Measurements from ENCODE around the gene CA9. TPM values are rescaled to one million over a fixed set of nuclear protein-coding genes. Genes with fewer than 3 reads are reported as not detected.
"Not testable (repeated sequence)": the region's sequence is repeated elsewhere in the genome, so short reads cannot be mapped to it uniquely, and the experiment has no call there.

CA9 gene
- polyA plus RNA-seq, 3 donors: not detected

DNA sequence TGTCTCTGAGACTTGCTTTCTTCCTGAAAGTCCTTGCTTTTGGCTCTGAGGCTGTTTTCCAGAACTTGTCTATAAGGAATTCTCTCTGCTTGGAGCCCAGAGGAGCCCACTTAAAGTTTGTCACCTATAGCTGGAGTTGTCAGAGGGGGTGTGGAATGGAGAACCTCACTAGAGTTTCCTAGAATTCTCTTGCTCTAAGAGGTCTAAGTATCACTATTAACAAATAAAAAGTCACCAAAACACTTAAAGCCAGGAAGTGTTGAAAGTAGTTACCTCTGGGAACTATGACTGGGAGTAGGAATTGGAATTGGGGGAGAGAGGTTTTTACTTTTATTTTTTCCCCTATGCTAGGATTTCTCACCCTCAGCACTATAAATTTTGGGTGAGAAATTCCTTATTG is 38.0 kb upstream of the CA9 start:
- peak overlapping the region; percentile 71 to 90 for H3K27ac ChIP-seq (ENCODE audit: low read depth in 1 of 2, low read length in 2 of 2)
- H3K4me3 Mint-ChIP-seq: no peak overlapping the region
- no peak for TF ChIP-seq CTCF (IDR thresholded peaks at IDR 0.05)
- no peak overlapping the region for H2AFZ ChIP-seq (ENCODE audit: insufficient read depth, low read depth, low read length, poor library complexity, severe bottlenecking)
- H3K9me3 Mint-ChIP-seq: peaks cover 0 to 4% (median 3%) of the 10 kb centered on the region in 7 donors
- H3K79me2 ChIP-seq (ENCODE audit: insufficient read depth, low read length): no peaks in the 10 kb centered on the region
- no peak for DNase-seq
- H3K4me3 ChIP-seq (replicated peaks in 1 of 3; ENCODE audit: low read depth in 2 of 3, low read length in 3 of 3): peak overlapping the region in 1 of 3 experiments; percentile 15
- H3K27ac Mint-ChIP-seq: peak overlapping the region; percentile 72 to 92 (median 88)
- H3K4me2 ChIP-seq (replicated peaks; ENCODE audit: extremely low read depth, low read length, poor library complexity, severe bottlenecking): peak overlapping the region; percentile 52
- H3K4me1 Mint-ChIP-seq: peaks cover 70% of the 10 kb centered on the region
- H3K27me3 Mint-ChIP-seq (ENCODE audit: low read depth in 3 of 3): peaks cover 0 to 2% (median 0%) of the 10 kb centered on the region in 3 donors
- peaks cover 6% of the 10 kb centered on the region in 2 donors for H3K36me3 Mint-ChIP-seq
- H3K27me3 ChIP-seq (ENCODE audit: control insufficient read depth in 2 of 2, insufficient read depth in 2 of 2, low read length in 2 of 2): no peaks in the 10 kb centered on the region
- no peaks in the 10 kb centered on the region for H4K20me1 ChIP-seq (ENCODE audit: insufficient read depth, low read length)
- H3K4me1 ChIP-seq (ENCODE audit: control insufficient read depth in 1 of 2, insufficient read depth in 2 of 2, low read length in 2 of 2): peaks cover 69 to 71% of the 10 kb centered on the region in 2 donors
- no peaks in the 10 kb centered on the region for H3K9me3 ChIP-seq (replicated peaks in 1 of 2; ENCODE audit: control insufficient read depth in 1 of 2, insufficient read depth in 1 of 2, low read length in 2 of 2)
- intact Hi-C loops (cut with micrococcal nuclease): no loop called here
- no peaks in the 10 kb centered on the region for H3K36me3 ChIP-seq (replicated peaks in 1 of 2; ENCODE audit: control insufficient read depth in 1 of 2, insufficient read depth in 2 of 2, low read length in 2 of 2)
- no peak overlapping the region for H3K9ac ChIP-seq (ENCODE audit: insufficient read depth, low read length, poor library complexity, severe bottlenecking)

DNA sequence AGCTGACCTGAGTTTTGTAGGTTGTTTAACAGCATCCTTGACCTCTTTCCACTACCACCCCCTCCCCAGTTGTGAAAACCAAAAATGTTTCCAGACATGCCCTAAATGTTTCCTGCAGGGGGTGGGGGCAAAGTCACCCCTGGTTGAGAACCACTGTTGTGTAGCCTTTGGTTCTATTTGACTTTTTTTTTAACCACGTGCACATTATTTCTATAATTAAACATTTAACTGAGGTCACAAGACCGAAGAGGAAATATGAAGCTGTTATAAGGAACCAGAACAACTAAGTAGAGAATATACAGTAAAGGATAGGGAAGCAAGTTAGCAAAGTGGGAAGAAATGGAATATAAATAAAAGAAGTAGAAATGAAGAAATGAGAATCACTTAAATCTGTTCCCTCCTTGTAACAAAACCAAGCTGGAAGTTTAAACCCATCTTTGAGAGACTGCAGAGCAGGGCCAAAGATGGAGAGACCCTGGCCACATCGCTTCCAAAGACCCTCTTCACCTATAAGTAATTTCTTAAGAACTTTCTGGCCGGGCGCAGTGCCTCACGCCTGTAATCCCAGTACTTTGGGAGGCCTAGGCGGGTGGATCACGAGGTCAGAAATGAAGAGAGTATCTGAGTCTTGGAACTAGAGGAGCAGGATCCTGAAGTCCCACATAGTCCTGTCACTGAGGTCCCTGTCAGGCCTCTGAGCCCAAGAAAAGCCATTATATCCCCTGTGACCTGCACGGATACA is 37.4 kb upstream of the CA9 start:
- peak overlapping the region; percentile 52 for H3K4me2 ChIP-seq (replicated peaks; ENCODE audit: extremely low read depth, low read length, poor library complexity, severe bottlenecking)
- peak overlapping the region in 1 of 3 experiments; percentile 2 for H3K4me3 ChIP-seq (replicated peaks in 1 of 3; ENCODE audit: low read depth in 2 of 3, low read length in 3 of 3)
- Mint-ChIP-seq H3K36me3 (peaks cover 9% of the 10 kb centered on the region in 2 donors), H3K4me1 (peaks cover 76% of the 10 kb centered on the region), H3K27me3 (ENCODE audit: low read depth in 3 of 3) (peaks cover 0 to 2% (median 0%) of the 10 kb centered on the region in 3 donors), H3K9me3 (peaks cover 0 to 6% (median 3%) of the 10 kb centered on the region in 7 donors), H3K27ac (peak overlapping the region; percentile 72 to 92 (median 91)), H3K4me3 (peak overlapping the region in 1 of 2 donors; percentile 53)
- H3K9ac ChIP-seq (ENCODE audit: insufficient read depth, low read length, poor library complexity, severe bottlenecking): no peak overlapping the region
- no peaks in the 10 kb centered on the region for H3K79me2 ChIP-seq (ENCODE audit: insufficient read depth, low read length)
- H3K4me1 ChIP-seq (ENCODE audit: control insufficient read depth in 1 of 2, insufficient read depth in 2 of 2, low read length in 2 of 2): peaks cover 74 to 77% of the 10 kb centered on the region in 2 donors
- no peaks in the 10 kb centered on the region for H3K36me3 ChIP-seq (replicated peaks in 1 of 2; ENCODE audit: control insufficient read depth in 1 of 2, insufficient read depth in 2 of 2, low read length in 2 of 2)
- H3K27ac ChIP-seq (ENCODE audit: low read depth in 1 of 2, low read length in 2 of 2): peak overlapping the region; percentile 71 to 90
- 78% methylated on average over 6 of the region's 9 CpGs for WGBS (ENCODE audit: insufficient coverage)
- TF ChIP-seq CTCF (IDR thresholded peaks at IDR 0.05): no peak
- no peaks in the 10 kb centered on the region for H3K27me3 ChIP-seq (ENCODE audit: control insufficient read depth in 2 of 2, insufficient read depth in 2 of 2, low read length in 2 of 2)
- no peaks in the 10 kb centered on the region for H3K9me3 ChIP-seq (replicated peaks in 1 of 2; ENCODE audit: control insufficient read depth in 1 of 2, insufficient read depth in 1 of 2, low read length in 2 of 2)
- no peaks in the 10 kb centered on the region for H4K20me1 ChIP-seq (ENCODE audit: insufficient read depth, low read length)
- DNase-seq: peak in 1 of 3 donors; percentile 50
- intact Hi-C loops (cut with micrococcal nuclease): no loop called here
- H2AFZ ChIP-seq (ENCODE audit: insufficient read depth, low read depth, low read length, poor library complexity, severe bottlenecking): no peak overlapping the region

DNA sequence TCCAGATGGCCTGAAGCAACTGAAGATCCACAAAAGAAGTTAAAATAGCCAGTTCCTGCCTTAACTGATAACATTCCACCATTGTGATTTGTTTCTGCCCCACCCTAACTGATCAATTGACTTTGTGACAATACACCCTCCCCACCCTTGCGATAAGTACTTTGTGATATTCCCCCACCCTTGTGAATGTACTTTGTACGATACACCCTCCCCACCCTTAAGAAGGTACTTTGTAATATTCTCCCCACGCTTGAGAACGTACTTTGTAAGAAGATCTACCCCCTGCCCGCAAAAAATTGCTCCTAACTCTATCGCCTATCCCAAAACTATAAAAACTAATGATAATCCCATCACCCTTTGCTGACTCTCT is 36.9 kb upstream of the CA9 start:
- not testable (repeated sequence) for H3K36me3 Mint-ChIP-seq
- H3K27ac ChIP-seq (ENCODE audit: low read depth in 1 of 2, low read length in 2 of 2): peak overlapping the region; percentile 71 to 90

More for the DNA sequence above, 36.9 kb upstream of the CA9 start:
- intact Hi-C loops (cut with micrococcal nuclease); H3K79me2 ChIP-seq (ENCODE audit: insufficient read depth, low read length); H4K20me1 ChIP-seq (ENCODE audit: insufficient read depth, low read length); H3K9me3 Mint-ChIP-seq; H3K27me3 Mint-ChIP-seq (ENCODE audit: low read depth in 3 of 3); H2AFZ ChIP-seq (ENCODE audit: insufficient read depth, low read depth, low read length, poor library complexity, severe bottlenecking); H3K4me3 Mint-ChIP-seq; H3K36me3 ChIP-seq (replicated peaks in 1 of 2; ENCODE audit: control insufficient read depth in 1 of 2, insufficient read depth in 2 of 2, low read length in 2 of 2); DNase-seq; H3K27me3 ChIP-seq (ENCODE audit: control insufficient read depth in 2 of 2, insufficient read depth in 2 of 2, low read length in 2 of 2); H3K9ac ChIP-seq (ENCODE audit: insufficient read depth, low read length, poor library complexity, severe bottlenecking); H3K9me3 ChIP-seq (replicated peaks in 1 of 2; ENCODE audit: control insufficient read depth in 1 of 2, insufficient read depth in 1 of 2, low read length in 2 of 2): not testable (repeated sequence)
- Histone ChIP-seq H3K4me3 (replicated peaks in 1 of 3; ENCODE audit: low read depth in 2 of 3, low read length in 3 of 3) (peak overlapping the region in 1 of 3 experiments; percentile 2), H3K4me2 (replicated peaks; ENCODE audit: extremely low read depth, low read length, poor library complexity, severe bottlenecking) (peak overlapping the region; percentile 52), H3K4me1 (ENCODE audit: control insufficient read depth in 1 of 2, insufficient read depth in 2 of 2, low read length in 2 of 2) (peaks cover 80 to 83% of the 10 kb centered on the region in 2 donors)
- Mint-ChIP-seq H3K27ac (peak overlapping the region; percentile 72 to 92 (median 91)), H3K4me1 (peaks cover 82% of the 10 kb centered on the region)
- WGBS (ENCODE audit: insufficient coverage): 96% methylated on average over 5 of the region's 6 CpGs

All from CD14-positive monocyte (primary cell).